Measurements from ENCODE around the gene MACROD2. TPM values are rescaled to one million over a fixed set of nuclear protein-coding genes. Genes with fewer than 3 reads are reported as not detected.

Gene MACROD2
- total RNA-seq, 4 donors from 2014 or later: 2.1 to 28.1 (median 12.6) TPM

- intact Hi-C loops (cut with DNase I; ENCODE audit: low total_unique reads): no loop called here
- Histone ChIP-seq H3K36me3 (no peaks in the 10 kb centered on the region), H3K4me1 (no peaks in the 10 kb centered on the region), H3K27me3 (no peaks in the 10 kb centered on the region), H3K9me3 (no peaks in the 10 kb centered on the region), H3K27ac (no peak overlapping the region), H3K4me3 (no peak overlapping the region)
- DNase-seq: no peak
- TF ChIP-seq POLR2A (IDR thresholded peaks at IDR 0.05): no peak
- no peak for TF ChIP-seq CTCF (IDR thresholded peaks at IDR 0.05)
Observed at GRCh38 chr20:16017656-16018055, 2022.3 kb downstream of the MACROD2 start.

GRCh38 chr20:16018881-16019280 is 2023.6 kb downstream of the MACROD2 start:
- no peaks in the 10 kb centered on the region for H3K27me3 ChIP-seq
- no peaks in the 10 kb centered on the region for H3K4me1 ChIP-seq
- TF ChIP-seq POLR2A (IDR thresholded peaks at IDR 0.05) (no peak), CTCF (IDR thresholded peaks at IDR 0.05) (no peak)
- DNase-seq: no peak
- no peaks in the 10 kb centered on the region for H3K36me3 ChIP-seq
- no peaks in the 10 kb centered on the region for H3K9me3 ChIP-seq
- H3K27ac ChIP-seq: no peak overlapping the region
- H3K4me3 ChIP-seq: no peak overlapping the region
- intact Hi-C loops (cut with DNase I; ENCODE audit: low total_unique reads): no loop called here

- no peak for TF ChIP-seq POLR2A (IDR thresholded peaks at IDR 0.05)
- no peak for TF ChIP-seq CTCF (IDR thresholded peaks at IDR 0.05)
- no peak overlapping the region for H3K27ac ChIP-seq
- H3K4me1 ChIP-seq: no peaks in the 10 kb centered on the region
- intact Hi-C loops (cut with DNase I; ENCODE audit: low total_unique reads): no loop called here
- no peaks in the 10 kb centered on the region for H3K36me3 ChIP-seq
- H3K9me3 ChIP-seq: no peaks in the 10 kb centered on the region
- no peak for DNase-seq
- H3K27me3 ChIP-seq: no peaks in the 10 kb centered on the region
- no peak overlapping the region for H3K4me3 ChIP-seq
Observed at GRCh38 chr20:16020971-16021370, 2025.7 kb downstream of the MACROD2 start.

GRCh38 chr20:16025084-16025483 is 2029.8 kb downstream of the MACROD2 start:
- H3K4me3 ChIP-seq: no peak overlapping the region
- no peaks in the 10 kb centered on the region for H3K27me3 ChIP-seq
- H3K36me3 ChIP-seq: no peaks in the 10 kb centered on the region
- H3K9me3 ChIP-seq: no peaks in the 10 kb centered on the region
- H3K27ac ChIP-seq: no peak overlapping the region
- TF ChIP-seq CTCF (IDR thresholded peaks at IDR 0.05) (no peak), POLR2A (IDR thresholded peaks at IDR 0.05) (no peak)
- DNase-seq: no peak
- H3K4me1 ChIP-seq: no peaks in the 10 kb centered on the region
- intact Hi-C loops (cut with DNase I; ENCODE audit: low total_unique reads): no loop called here

- no peaks in the 10 kb centered on the region for H3K27me3 ChIP-seq
- no peak overlapping the region for H3K27ac ChIP-seq
- H3K4me1 ChIP-seq: no peaks in the 10 kb centered on the region
- H3K36me3 ChIP-seq: no peaks in the 10 kb centered on the region
- no peak for TF ChIP-seq POLR2A (IDR thresholded peaks at IDR 0.05)
- no peak for TF ChIP-seq CTCF (IDR thresholded peaks at IDR 0.05)
- DNase-seq: no peak
- H3K4me3 ChIP-seq: no peak overlapping the region
- intact Hi-C loops (cut with DNase I; ENCODE audit: low total_unique reads): no loop called here
- H3K9me3 ChIP-seq: no peaks in the 10 kb centered on the region
Observed at GRCh38 chr20:16027686-16028085, 2032.4 kb downstream of the MACROD2 start.

Measured in uterus (tissue), 4 donors.